COLO668 (cell line): ENCODE measurements around the gene EFCAB5.
"Not testable (repeated sequence)": the region's sequence is repeated elsewhere in the genome, so short reads cannot be mapped to it uniquely, and the experiment has no call there.

Experiments
- DNase-seq: peaks from one replicate; lab custom pipeline; 2025; ENCODE audit not compliant: unreplicated experiment; lab: John Stamatoyannopoulos, UW

The EFCAB5 gene

GRCh38 chr17:30093463-30094147, 152.2 kb downstream of the EFCAB5 start:
- DNase-seq = peak; percentile 20

GRCh38 chr17:30095507-30096244, 154.2 kb downstream of the EFCAB5 start:
- DNase-seq = no peak

DNA sequence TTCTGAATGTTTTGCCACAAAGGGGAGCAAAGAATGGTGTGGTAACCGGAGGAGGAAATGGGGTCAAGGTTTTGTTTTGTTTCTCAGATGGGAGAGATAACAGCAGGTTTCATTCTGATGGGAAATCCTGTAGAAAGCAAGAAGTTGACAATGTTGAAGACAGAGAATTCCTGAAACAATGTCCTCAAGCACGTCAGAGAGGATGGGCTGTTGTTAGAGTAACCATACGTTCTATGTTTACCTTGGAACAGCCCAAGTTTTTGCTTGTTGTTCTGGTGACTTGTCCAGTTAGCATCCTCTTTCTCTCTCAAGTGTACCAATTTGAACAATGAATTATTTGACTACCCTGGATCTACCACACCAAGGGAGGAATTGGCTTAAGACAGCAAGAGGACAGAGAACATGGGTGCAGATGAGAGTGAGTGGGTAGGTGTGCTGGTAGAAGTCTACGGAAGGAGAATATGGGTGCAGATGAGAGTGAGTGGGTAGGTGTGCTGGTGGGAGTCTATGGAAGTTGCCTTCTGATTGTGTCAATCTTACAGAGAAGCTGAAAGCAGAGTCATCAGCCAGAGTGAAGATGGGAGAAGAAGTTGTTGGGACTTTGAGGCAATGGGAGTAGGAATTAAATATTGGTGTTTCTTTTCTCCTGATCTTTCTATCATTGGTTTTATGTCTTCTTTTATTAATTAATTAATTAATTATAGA, 160.4 kb downstream of the EFCAB5 start:
- DNase-seq = no peak

GRCh38 chr17:30103921-30104320, 162.5 kb downstream of the EFCAB5 start:
- DNase-seq = no peak

GRCh38 chr17:30104575-30105339, 163.3 kb downstream of the EFCAB5 start:
- peak; percentile 66 for DNase-seq

DNA sequence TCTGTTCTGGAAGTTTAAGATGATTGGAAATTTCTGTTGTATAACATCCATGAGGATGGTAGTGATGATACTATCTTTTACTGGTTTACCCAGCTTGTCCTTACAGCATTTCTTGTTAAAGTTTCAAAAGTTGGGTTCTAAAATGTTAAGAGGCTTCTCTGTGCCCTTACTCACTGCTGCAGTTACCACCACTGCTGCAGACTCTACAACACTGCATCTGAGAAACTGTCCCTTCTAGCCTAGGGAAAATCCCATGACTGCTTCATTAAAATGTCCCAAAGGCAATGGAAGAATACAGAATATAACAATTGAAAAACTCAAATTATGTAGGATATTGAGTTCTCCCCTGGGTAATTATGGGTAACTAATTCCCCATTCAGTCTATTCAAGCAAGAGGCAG, 171.4 kb downstream of the EFCAB5 start:
- no peak for DNase-seq

DNA sequence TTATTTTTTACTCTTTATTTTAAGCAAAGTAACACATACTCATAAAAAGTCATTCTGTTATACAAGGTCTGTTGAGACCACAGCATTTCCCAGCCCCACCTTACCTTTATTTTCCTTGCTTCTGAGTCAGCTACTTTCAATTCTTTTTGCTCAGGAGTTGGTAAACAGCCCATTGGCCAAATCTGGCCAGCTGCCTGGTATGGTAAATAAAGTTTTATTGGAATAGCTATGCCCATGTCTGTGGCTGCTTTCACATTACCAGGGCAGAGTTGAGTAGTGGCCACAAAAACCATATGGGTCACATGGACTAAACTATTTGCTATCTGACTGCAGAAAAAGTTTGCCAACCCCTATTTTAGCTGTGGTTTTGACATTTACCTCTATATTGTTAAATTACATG, 171.8 kb downstream of the EFCAB5 start:
- no peak for DNase-seq

GRCh38 chr17:30116345-30116660, 174.9 kb downstream of the EFCAB5 start:
- no peak for DNase-seq

GRCh38 chr17:30116661-30117551, 175.5 kb downstream of the EFCAB5 start, which contains the start of gene NSRP1:
NSRP1 (plus strand) TSS chr17:30116816; CDS start chr17:30116844, 28 bp downstream.
- peak; percentile 89 for DNase-seq

- DNase-seq = no peak
These were observed 176.2 kb downstream of the EFCAB5 start for GRCh38 chr17:30117675-30118081.

DNA sequence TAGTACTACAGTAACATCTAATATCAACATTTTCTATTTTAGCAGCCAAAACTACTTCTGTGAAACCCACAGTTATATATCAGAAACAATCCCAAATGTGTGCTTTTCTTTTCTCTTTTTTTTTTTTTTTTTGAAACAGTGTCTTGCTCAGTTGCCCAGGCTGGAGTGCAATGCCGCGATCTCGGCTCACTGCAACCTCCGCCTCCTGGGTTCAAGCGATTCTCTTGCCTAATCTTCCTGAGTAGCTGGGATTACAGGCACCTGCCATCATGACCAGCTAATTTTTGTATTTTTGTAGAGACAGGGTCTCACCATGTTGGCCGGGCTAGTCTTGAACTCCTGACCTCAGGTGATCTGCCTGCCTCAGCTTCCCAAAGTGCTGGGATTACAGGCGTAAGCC, 177.2 kb downstream of the EFCAB5 start:
- DNase-seq = not testable (repeated sequence)

GRCh38 chr17:30124273-30124796, 182.9 kb downstream of the EFCAB5 start:
- no peak for DNase-seq

- no peak for DNase-seq
These were observed 188.7 kb downstream of the EFCAB5 start for GRCh38 chr17:30130121-30130520.

GRCh38 chr17:30132615-30133014, 191.2 kb downstream of the EFCAB5 start:
- DNase-seq = no peak

DNA sequence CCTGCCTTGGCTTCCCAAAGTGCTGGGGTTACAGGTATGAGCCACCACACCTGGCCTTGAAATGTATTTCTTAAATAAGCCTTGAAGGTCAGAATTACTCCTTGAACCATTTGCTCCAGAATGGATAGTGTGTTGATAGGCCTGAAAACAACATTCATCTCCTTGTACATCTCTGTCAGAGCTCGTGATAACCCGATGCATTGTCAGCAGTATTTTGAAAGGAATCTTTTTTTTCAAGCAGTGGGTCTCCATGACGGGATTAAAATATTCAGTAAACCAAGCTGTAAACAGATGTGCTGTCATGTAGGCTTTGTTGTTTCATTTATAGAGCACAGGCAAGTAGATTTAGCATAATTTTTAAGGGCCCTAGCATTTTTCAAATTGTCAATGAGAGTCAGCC, 191.8 kb downstream of the EFCAB5 start:
- DNase-seq = no peak

DNA sequence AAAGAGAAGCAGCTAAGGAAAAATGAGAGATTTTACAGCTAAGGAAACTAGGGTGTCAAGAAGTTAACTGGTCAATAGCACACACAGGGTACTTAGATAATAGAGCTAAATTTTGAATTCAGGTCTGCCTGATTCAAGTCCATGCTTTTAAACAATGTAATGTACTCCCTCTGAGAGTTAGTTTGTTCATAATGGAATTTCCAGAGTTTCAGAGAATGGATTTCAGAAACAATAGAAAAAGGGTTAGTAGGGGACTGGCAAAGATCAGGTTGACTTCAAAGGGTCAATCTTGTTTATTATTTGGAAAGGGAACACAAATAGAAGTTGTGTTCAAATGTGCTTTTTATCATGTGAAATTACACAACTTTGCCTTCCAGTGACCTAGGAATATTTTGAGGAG, 193.1 kb downstream of the EFCAB5 start:
- no peak for DNase-seq

GRCh38 chr17:30137158-30137557, 195.7 kb downstream of the EFCAB5 start:
- DNase-seq = no peak

DNA sequence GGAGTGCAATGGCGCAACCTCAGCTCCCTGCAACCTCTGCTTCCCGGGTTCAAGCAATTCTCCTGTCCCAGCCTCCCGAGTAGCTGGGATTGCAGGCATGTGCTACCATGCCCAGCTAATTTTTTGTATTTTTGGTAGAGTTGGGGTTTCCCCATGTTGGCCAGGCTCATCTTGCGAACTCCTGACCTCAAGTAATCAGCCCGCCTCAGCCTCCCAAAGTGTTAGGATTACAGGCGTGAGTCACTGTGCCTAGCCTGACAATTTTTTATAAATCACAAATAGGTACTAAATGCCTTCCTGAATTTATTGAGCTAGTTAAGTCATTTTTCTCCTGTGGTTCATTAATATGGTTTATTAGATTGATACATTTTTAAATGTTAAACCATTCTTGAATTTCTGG, 206.4 kb downstream of the EFCAB5 start:
- not testable (repeated sequence) for DNase-seq

- no peak for DNase-seq
These were observed 206.9 kb downstream of the EFCAB5 start for GRCh38 chr17:30148376-30148775.

DNA sequence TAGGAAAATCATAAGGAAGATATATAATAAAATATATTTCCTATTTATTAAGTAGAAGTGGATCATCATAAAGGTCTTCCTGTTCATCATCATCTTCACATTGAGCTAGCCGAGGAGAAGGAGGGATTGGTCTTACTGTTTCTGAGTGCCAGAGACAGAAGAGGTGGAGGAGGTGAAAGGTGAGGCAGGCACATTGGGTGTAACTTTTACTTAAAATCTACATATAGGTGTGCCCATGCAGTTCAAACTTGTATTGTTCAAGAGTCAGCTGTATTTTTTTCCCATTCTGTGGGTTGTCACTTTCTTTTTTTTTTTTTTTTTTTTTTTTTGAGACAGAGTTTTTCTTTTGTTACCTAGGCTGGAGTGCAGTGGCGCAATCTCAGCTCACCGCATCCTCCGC, 210.0 kb downstream of the EFCAB5 start:
- DNase-seq = no peak
